ENCODE results near the gene XPNPEP2. TPM values are rescaled to one million over a fixed set of nuclear protein-coding genes. Genes with fewer than 3 reads are reported as not detected.

Gene XPNPEP2
- total RNA-seq, 1 donor from 2014 or later: not detected

GRCh38 chrX:129772796-129773431, 34.1 kb downstream of the XPNPEP2 start:
- DNase-seq (ENCODE audit: low read depth) (no peak), FAIRE-seq (no peak)
- TF ChIP-seq EZH2 (IDR thresholded peaks at IDR 0.05; ENCODE audit: insufficient read depth, low read length): no peak
- TF ChIP-seq CTCF (IDR thresholded peaks at IDR 0.05; ENCODE audit: insufficient read depth, low read depth, low read length): no peak
- H3K9ac ChIP-seq (ENCODE audit: low read length): no peak overlapping the region
- H3K4me1 ChIP-seq (ENCODE audit: insufficient read depth, low read length): no peaks in the 10 kb centered on the region
- H3K36me3 ChIP-seq (ENCODE audit: insufficient read depth, low read length): no peaks in the 10 kb centered on the region
- H3K4me1 Mint-ChIP-seq (ENCODE audit: low read depth, unreplicated experiment): no peaks in the 10 kb centered on the region
- H3K4me3 ChIP-seq (ENCODE audit: insufficient read depth, low read depth, low read length): no peak overlapping the region
- no peaks in the 10 kb centered on the region for H3K36me3 Mint-ChIP-seq (ENCODE audit: low read depth, unreplicated experiment)
- no peak overlapping the region for H2AFZ ChIP-seq (ENCODE audit: low read depth, low read length)
- peaks cover 8% of the 10 kb centered on the region for H3K27me3 Mint-ChIP-seq (ENCODE audit: low read depth, unreplicated experiment)
- H3K9me3 Mint-ChIP-seq (ENCODE audit: unreplicated experiment): no peaks in the 10 kb centered on the region
- no peak overlapping the region for H3K27ac Mint-ChIP-seq (ENCODE audit: unreplicated experiment)
- no peak overlapping the region for H3K4me3 Mint-ChIP-seq (ENCODE audit: unreplicated experiment)
- no peaks in the 10 kb centered on the region for H3K27me3 ChIP-seq (ENCODE audit: insufficient read depth, low read length)
- no peak overlapping the region for H3K27ac ChIP-seq (ENCODE audit: low read depth, low read length)
- H3K4me2 ChIP-seq (ENCODE audit: low read length): no peak overlapping the region
- no peaks in the 10 kb centered on the region for H3K9me3 ChIP-seq (ENCODE audit: insufficient read depth, low read depth, low read length)
- H4K20me1 ChIP-seq (ENCODE audit: insufficient read depth, low read length): no peaks in the 10 kb centered on the region
- no peaks in the 10 kb centered on the region for H3K79me2 ChIP-seq (ENCODE audit: insufficient read depth, low read length)

- Histone ChIP-seq H3K79me2 (ENCODE audit: insufficient read depth, low read length) (no peaks in the 10 kb centered on the region), H3K27me3 (ENCODE audit: insufficient read depth, low read length) (no peaks in the 10 kb centered on the region), H3K9ac (ENCODE audit: low read length) (no peak overlapping the region), H3K4me2 (ENCODE audit: low read length) (no peak overlapping the region), H2AFZ (ENCODE audit: low read depth, low read length) (no peak overlapping the region), H3K27ac (ENCODE audit: low read depth, low read length) (no peak overlapping the region), H3K4me1 (ENCODE audit: insufficient read depth, low read length) (no peaks in the 10 kb centered on the region), H3K4me3 (ENCODE audit: insufficient read depth, low read depth, low read length) (no peak overlapping the region), H3K9me3 (ENCODE audit: insufficient read depth, low read depth, low read length) (no peaks in the 10 kb centered on the region), H3K36me3 (ENCODE audit: insufficient read depth, low read length) (no peaks in the 10 kb centered on the region), H4K20me1 (ENCODE audit: insufficient read depth, low read length) (no peaks in the 10 kb centered on the region)
- TF ChIP-seq CTCF (IDR thresholded peaks at IDR 0.05; ENCODE audit: insufficient read depth, low read depth, low read length) (no peak), EZH2 (IDR thresholded peaks at IDR 0.05; ENCODE audit: insufficient read depth, low read length) (no peak)
- DNase-seq (ENCODE audit: low read depth): no peak
- no peak overlapping the region for H3K4me3 Mint-ChIP-seq (ENCODE audit: unreplicated experiment)
- H3K9me3 Mint-ChIP-seq (ENCODE audit: unreplicated experiment): no peaks in the 10 kb centered on the region
- no peaks in the 10 kb centered on the region for H3K36me3 Mint-ChIP-seq (ENCODE audit: low read depth, unreplicated experiment)
- H3K27ac Mint-ChIP-seq (ENCODE audit: unreplicated experiment): no peak overlapping the region
- H3K4me1 Mint-ChIP-seq (ENCODE audit: low read depth, unreplicated experiment): no peaks in the 10 kb centered on the region
- peaks cover 8% of the 10 kb centered on the region for H3K27me3 Mint-ChIP-seq (ENCODE audit: low read depth, unreplicated experiment)
- FAIRE-seq: no peak
Measured at GRCh38 chrX:129773649-129774458, 35.1 kb downstream of the XPNPEP2 start.
